Transverse colon (tissue), 4 donors: ENCODE results near the gene SLC6A13. TPM values are rescaled to one million over a fixed set of nuclear protein-coding genes. Genes with fewer than 3 reads are reported as not detected.

ENCODE experiments used
- DNase-seq: peaks from one replicate; pipeline ENCODE4 v3.0.0-alpha.2; 2019
- H3K27ac ChIP-seq, 4 donors: fragments of 200-600 bp; sonication (generic); 2 replicates each; pipeline ENCODE4 v1.5.1; 2016 to 2018; ENCODE audit warnings: inconsistent platforms in 4 of 4
- H3K27me3 ChIP-seq: fragments of 200-600 bp; sonication (generic); 2 replicates; pipeline ENCODE4 v1.5.1; 2017; ENCODE audit warnings: inconsistent platforms
- H3K36me3 ChIP-seq, 4 donors: fragments of 200-600 bp; sonication (generic); 2 replicates each; pipeline ENCODE4 v1.5.1; 2017 to 2019; ENCODE audit warnings: inconsistent platforms in 4 of 4
- H3K4me1 ChIP-seq, 4 donors: fragments of 200-600 bp; sonication (generic); 2 replicates each; pipeline ENCODE4 v1.5.1; 2017 to 2020; ENCODE audit warnings: inconsistent platforms in 4 of 4
- H3K4me3 ChIP-seq, 4 donors: fragments of 200-600 bp; sonication (generic); 1 replicate in 1 of 4; 2 replicates in 3 of 4; pipeline versions ENCODE4 v1.5.1 to v1.6.1; 2017 to 2019; ENCODE audit warnings: inconsistent platforms in 4 of 4
- H3K9me3 ChIP-seq, 2 donors: fragments of 200-600 bp; sonication (generic); 2 replicates each; pipeline ENCODE4 v1.5.1; 2017 to 2019; ENCODE audit warnings: inconsistent platforms in 2 of 2
- CTCF ChIP-seq, 5 experiments: fragments of 200-600 bp in 3 of 5; fragments of 450-650 bp in 2 of 5; sonication (generic) in 3 of 5; IDR thresholded peaks; 1 replicate in 2 of 5; 2 replicates in 3 of 5; pipeline ENCODE4 v1.5.1; 2016 to 2017; ENCODE audit warnings: antibody characterized with exemption in 5 of 5, inconsistent platforms in 3 of 5, mild to moderate bottlenecking in 2 of 5, moderate library complexity in 1 of 5
- EP300 ChIP-seq: sonication (generic); formaldehyde crosslinking; IDR thresholded peaks from one replicate; pipeline ENCODE4 v1.6.1; 2017; ENCODE audit warnings: antibody characterized with exemption, low read depth
- POLR2A ChIP-seq: fragments of 450-650 bp; IDR thresholded peaks from one replicate; pipeline ENCODE4 v1.6.1; 2016; ENCODE audit warnings: antibody characterized with exemption, mild to moderate bottlenecking, moderate library complexity
- POLR2AphosphoS5 ChIP-seq, 3 donors: sonication (generic); formaldehyde crosslinking; IDR thresholded peaks; one replicate each; pipeline ENCODE4 v1.6.1; 2016; ENCODE audit warnings: antibody characterized with exemption in 3 of 3
- WGBS, 2 donors: methylation state at CpG; one replicate each; pipeline ENCODE4 v1.1.5; 2018; ENCODE audit warnings: low coverage in 1 of 2; 5-methylcytosine and 5-hydroxymethylcytosine counted together
- in situ Hi-C, 4 donors: fragments of 200-750 bp; cut with MboI; loops; one replicate each; pipeline versions ENCODE4 v1.15.0 to v1.15.1; 2017; ENCODE audit warnings: low sequenced_read_pairs in 3 of 4, low pct_ligation_motif_present in 1 of 4, low pct_unique_long_range_greater_than_20kb in 1 of 4
- intact Hi-C: fragments of 100-400 bp; cut with DNase I; formaldehyde crosslinking; loops from one replicate; pipeline ENCODE4 v1.15.1; 2023; ENCODE audit warnings: low total_unique reads
- total RNA-seq, 4 donors: library from RNA; depleted of rRNA; stranded (reverse); fragments of >200 nt; gene quantifications; one replicate each; pipeline ENCODE4 v1.1.0, GENCODE V29; 2016

SLC6A13 gene
- total RNA-seq, 4 donors from 2014 or later = not detected

GRCh38 chr12:175250-175649, 87.4 kb downstream of the SLC6A13 start:
- Histone ChIP-seq H3K27ac (no peak overlapping the region), H3K4me3 (no peak overlapping the region), H3K4me1 (peaks cover 0 to 37% (median 28%) of the 10 kb centered on the region in 4 donors), H3K27me3 (no peaks in the 10 kb centered on the region), H3K9me3 (no peaks in the 10 kb centered on the region), H3K36me3 (no peaks in the 10 kb centered on the region)
- 47% methylated on average over 10 of the region's 10 CpGs; no CpG with 5 or more reads in 1 of the 2 donors for WGBS, 2 donors
- DNase-seq = no peak
- in situ Hi-C loops = no loop called here
- intact Hi-C loops = no loop called here
- TF ChIP-seq POLR2AphosphoS5 (IDR thresholded peaks at IDR 0.05) (no peak), EP300 (no peak), CTCF (IDR thresholded peaks at IDR 0.05) (no peak), POLR2A (no peak)

- WGBS, 2 donors = 77% methylated on average over 19 of the region's 23 CpGs; no CpG with 5 or more reads in 1 of the 2 donors
- H3K4me1 ChIP-seq = peaks cover 0 to 37% (median 28%) of the 10 kb centered on the region in 4 donors
Observed at GRCh38 chr12:174596-174995, 88.0 kb downstream of the SLC6A13 start.

GRCh38 chr12:174124-174523, 88.5 kb downstream of the SLC6A13 start:
- DNase-seq = no peak
- Histone ChIP-seq H3K27me3 (no peaks in the 10 kb centered on the region), H3K36me3 (no peaks in the 10 kb centered on the region), H3K4me3 (no peak overlapping the region), H3K27ac (no peak overlapping the region), H3K4me1 (peaks cover 0 to 37% (median 28%) of the 10 kb centered on the region in 4 donors), H3K9me3 (no peaks in the 10 kb centered on the region)
- 50 to 75% methylated on average over 2 to 6 of the region's 6 CpGs for WGBS, 2 donors
- intact Hi-C loops (no loop called here), in situ Hi-C loops (no loop called here)
- TF ChIP-seq POLR2A (no peak), POLR2AphosphoS5 (IDR thresholded peaks at IDR 0.05) (no peak), EP300 (no peak), CTCF (IDR thresholded peaks at IDR 0.05) (no peak)

More at GRCh38 chr12:174596-174995, 88.0 kb downstream of the SLC6A13 start:
- intact Hi-C loops (no loop called here), in situ Hi-C loops (no loop called here)
- no peak for DNase-seq
- TF ChIP-seq POLR2A (no peak), CTCF (IDR thresholded peaks at IDR 0.05) (no peak), POLR2AphosphoS5 (IDR thresholded peaks at IDR 0.05) (no peak), EP300 (no peak)
- Histone ChIP-seq H3K4me3 (no peak overlapping the region), H3K36me3 (no peaks in the 10 kb centered on the region), H3K9me3 (no peaks in the 10 kb centered on the region), H3K27ac (no peak overlapping the region), H3K27me3 (no peaks in the 10 kb centered on the region)

DNA sequence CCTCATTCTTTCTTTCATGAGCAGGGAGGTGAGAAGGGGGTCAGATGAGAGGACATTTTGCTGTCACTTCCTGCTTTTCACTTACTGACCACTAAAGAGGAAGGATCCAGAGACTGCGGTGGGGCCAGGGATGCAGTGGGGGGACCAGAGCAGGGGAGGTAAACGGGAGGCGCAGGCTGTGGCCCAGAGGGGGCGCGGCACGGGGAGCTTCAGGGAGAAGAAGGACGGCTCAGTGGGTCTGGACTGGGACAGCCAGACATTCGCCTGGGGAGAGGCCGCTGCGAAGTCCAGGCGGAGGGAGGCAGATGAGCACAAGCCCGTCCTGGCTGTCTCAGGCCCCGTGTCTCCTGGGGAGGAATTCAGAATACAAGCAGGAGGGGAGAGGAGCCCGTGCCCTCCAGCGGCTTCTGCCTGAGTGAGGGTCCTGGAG, 89.9 kb downstream of the SLC6A13 start:
- H3K36me3 ChIP-seq = no peaks in the 10 kb centered on the region
- in situ Hi-C loops (no loop called here), intact Hi-C loops (no loop called here)
- H3K9me3 ChIP-seq = no peaks in the 10 kb centered on the region
- no peak for DNase-seq
- no peak overlapping the region for H3K27ac ChIP-seq
- 40 to 80% methylated on average over 1 to 15 of the region's 15 CpGs for WGBS, 2 donors
- H3K27me3 ChIP-seq = no peaks in the 10 kb centered on the region
- peaks cover 0 to 37% (median 28%) of the 10 kb centered on the region in 4 donors for H3K4me1 ChIP-seq
- no peak overlapping the region for H3K4me3 ChIP-seq
- TF ChIP-seq EP300 (no peak), POLR2A (no peak), CTCF (IDR thresholded peaks at IDR 0.05) (no peak), POLR2AphosphoS5 (IDR thresholded peaks at IDR 0.05) (no peak)
